HFF-Myc (cell line): ENCODE measurements around the gene SYT4.

Source experiments
- DNase-seq: peaks from one replicate; pipeline ENCODE4 v3.0.0-alpha.2; 2011; ENCODE audit warnings: low read depth; ENCODE audit errors: extremely low read depth
- H3K4me3 ChIP-seq: replicated peaks from 2 replicates; pipeline ENCODE4 v1.5.1; 2011; ENCODE audit warnings: low read depth, mild to moderate bottlenecking, control low read depth, low read length
- TF ChIP-seq, protein P1 (sequence below): IDR thresholded peaks from 2 replicates; pipeline ENCODE4 v1.5.1; 2012; ENCODE audit warnings: mild to moderate bottlenecking, low read depth, low read length, control low read depth; ENCODE audit errors: missing control alignments

The SYT4 gene

DNA sequence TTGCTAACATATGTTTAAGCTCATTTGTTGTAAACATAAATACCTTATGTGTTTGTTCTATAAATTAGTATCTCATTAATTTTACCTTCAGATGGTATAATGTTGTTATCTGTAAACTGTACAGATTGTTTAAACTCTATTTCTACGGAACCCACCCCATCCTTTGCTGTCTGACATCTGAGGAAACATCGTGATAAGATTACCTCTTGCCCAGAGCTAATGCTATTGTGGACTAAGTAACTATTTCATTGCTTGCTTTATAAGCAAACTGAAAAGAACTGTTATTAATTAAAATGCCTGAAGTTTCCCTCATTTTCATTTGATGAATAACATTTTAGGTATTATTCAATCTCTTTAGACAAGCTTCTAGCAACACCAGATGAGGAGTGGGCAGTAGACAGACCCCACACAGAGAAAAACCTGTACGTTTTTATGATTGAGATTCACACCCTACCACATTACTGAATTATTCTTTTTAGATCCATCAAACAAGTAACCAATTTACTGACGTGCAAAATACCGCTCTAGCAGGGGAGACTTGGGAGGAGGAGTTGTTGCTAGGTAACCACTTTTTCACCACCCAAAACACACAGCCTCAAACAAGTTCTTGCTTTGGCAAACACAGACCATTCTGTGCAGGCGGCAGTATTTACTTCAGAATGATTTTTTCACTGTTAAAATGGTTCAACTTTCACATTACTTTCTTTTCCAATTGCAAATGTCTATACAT lies 1.9 kb upstream of the SYT4 start:
- TF ChIP-seq, protein P1, sequence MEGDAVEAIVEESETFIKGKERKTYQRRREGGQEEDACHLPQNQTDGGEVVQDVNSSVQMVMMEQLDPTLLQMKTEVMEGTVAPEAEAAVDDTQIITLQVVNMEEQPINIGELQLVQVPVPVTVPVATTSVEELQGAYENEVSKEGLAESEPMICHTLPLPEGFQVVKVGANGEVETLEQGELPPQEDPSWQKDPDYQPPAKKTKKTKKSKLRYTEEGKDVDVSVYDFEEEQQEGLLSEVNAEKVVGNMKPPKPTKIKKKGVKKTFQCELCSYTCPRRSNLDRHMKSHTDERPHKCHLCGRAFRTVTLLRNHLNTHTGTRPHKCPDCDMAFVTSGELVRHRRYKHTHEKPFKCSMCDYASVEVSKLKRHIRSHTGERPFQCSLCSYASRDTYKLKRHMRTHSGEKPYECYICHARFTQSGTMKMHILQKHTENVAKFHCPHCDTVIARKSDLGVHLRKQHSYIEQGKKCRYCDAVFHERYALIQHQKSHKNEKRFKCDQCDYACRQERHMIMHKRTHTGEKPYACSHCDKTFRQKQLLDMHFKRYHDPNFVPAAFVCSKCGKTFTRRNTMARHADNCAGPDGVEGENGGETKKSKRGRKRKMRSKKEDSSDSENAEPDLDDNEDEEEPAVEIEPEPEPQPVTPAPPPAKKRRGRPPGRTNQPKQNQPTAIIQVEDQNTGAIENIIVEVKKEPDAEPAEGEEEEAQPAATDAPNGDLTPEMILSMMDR: no peak
- no peak overlapping the region for H3K4me3 ChIP-seq
- DNase-seq: no peak

DNA sequence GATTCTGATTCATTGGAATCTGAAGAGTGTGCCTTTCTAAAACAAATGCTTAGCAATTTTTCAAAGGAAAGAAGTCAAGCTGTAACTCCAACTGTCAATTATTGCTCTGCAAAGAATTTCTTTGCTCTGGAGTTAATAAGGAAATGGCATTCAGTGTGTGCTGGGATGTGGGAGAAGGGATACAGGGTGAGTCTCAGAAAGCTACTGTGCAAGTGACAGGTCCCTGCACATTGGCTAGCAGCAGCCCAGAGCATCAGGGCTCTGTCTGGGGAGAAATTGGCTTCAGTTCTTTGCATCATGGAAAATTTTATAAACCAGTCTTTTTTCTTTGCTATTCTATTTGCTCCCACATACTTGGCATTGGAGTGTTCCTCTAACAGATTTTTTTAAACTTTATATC lies 1.1 kb upstream of the SYT4 start:
- no peak overlapping the region for H3K4me3 ChIP-seq
- TF ChIP-seq, protein P1: no peak
- no peak for DNase-seq

DNA sequence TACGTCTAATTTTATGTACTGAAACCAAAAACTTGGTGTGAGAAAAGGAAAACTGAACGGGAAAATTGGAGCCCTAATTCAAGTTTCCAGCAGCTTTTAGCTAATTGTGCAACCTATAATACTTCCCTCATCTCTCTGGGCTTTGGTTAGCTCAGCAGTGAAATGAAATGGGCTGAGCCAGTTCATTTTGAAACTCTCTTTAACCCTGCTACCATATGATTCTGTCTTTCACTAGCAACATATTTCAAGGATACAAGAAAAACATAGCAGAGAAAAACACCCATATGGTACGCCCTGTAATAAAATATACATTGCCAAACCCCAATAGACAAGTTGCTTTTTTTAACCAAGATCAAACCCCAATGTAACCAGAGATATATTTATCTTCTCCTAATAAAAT lies 799 bp downstream of the SYT4 start:
- no peak overlapping the region for H3K4me3 ChIP-seq
- TF ChIP-seq, protein P1: no peak
- DNase-seq: no peak

DNA sequence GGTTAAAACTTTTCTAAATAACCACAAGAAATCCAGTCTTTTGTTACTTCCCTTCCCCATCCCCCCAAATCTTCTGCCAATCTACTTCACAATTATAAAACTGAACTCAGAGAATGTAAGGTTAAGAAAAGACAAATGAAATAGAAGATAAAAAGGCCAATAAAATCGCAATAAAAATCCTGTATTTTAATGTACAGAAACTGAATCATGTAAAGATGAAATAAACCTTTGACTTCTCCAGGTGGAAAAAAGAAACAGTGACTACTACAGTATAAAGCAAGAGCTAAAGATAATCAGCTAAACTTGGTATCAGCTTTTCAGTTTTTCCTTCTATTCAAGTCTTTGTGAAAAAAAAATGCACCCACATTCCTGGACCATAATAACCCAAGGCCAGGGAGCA lies 1.7 kb downstream of the SYT4 start:
- DNase-seq: no peak
- TF ChIP-seq, protein P1: no peak
- no peak overlapping the region for H3K4me3 ChIP-seq

DNA sequence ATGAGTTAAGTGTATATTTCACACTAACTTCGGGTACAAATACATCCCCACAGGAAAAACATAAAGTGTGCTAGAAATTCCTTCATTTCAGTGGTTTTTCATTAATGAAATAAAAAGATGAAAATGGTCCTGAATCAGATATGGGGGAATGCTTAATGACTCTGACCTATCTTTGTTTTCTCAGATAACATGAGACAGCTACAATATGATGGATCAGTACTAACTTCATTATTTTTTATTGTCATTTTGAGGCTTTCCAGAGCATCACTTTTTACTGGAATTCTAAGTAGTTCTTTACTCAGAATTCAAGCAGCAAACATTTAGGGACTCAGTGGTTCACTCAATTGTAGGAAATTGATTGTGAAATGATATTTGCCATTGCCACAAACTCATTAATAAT lies 2.8 kb downstream of the SYT4 start:
- no peak for DNase-seq
- no peak overlapping the region for H3K4me3 ChIP-seq
- TF ChIP-seq, protein P1: no peak

DNA sequence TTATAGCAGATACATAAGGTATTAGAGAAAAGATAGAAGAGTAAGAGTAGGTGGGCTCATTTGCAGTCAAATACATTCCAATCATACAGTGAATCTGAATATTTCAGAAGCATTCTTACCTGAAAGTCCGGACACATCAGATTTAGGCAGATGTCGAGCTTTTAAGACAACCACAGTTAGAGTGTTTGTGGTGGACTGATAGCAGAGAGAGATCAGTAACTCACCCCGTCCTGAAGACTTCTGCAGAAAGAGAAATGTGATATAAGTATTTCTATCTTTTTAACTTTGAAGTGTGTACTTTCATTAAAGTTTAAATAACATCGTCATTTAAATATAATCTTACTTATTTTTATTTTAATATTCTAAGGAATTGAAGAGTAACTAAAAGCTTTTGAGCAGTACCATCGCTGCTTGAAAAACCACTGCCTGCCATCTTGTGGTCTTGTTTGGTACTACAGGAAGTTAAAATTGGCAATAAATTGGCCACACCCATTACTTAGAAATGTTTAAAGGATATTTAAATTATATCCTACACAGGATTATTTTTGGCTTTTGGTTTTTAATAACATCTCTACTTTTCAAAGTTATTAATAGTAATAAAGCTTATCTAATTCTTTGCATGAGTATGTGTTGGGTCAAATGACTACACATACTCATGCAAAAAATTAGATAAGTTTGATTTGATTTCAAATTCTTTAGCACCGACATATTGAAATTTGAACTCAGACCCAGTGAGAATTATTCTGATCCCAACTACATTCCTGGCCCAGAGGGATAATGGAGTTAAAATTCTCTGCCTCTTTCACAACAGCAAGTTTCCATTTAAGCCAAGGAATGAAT lies 5.5 kb downstream of the SYT4 start:
- peak; percentile 27 for DNase-seq
- TF ChIP-seq, protein P1: peak; percentile 61
- H3K4me3 ChIP-seq: no peak overlapping the region
